K562 treated with DMSO at 1 percent for 24 hours (cell line): Measurements from ENCODE around the gene CBX7. TPM values are rescaled to one million over a fixed set of nuclear protein-coding genes. Genes with fewer than 3 reads are reported as not detected.

ENCODE experiments used
- total RNA-seq: library from RNA; unstranded; fragments of 300-600 nt; gene quantifications from 2 replicates; pipeline ENCODE4 v1.2.3, GENCODE V29; 2022; ENCODE audit warnings: low read depth; ENCODE audit not compliant: insufficient read depth

CBX7 gene
- total RNA-seq, result 7.4 and 9.1 TPM in 2 replicates

GRCh38 chr22:39152511-39153219 lies at the start of gene CBX7:
Gene CBX7 (minus strand): TSS chr22:39152680. CDS start chr22:39152444, 236 bp downstream.

GRCh38 chr22:39097098-39098020 lies 55.1 kb downstream of the CBX7 start, which contains the start of gene APOBEC3H:
Gene APOBEC3H (plus strand): TSS chr22:39097244. CDS start chr22:39100279, 3,035 bp downstream.

Other genes with a start within 250 kb of the CBX7 start
- gene APOBEC3A, start 195.1 kb downstream of the CBX7 start, total RNA-seq, result not detected in 2 replicates
- gene APOBEC3B, start 170.3 kb downstream of the CBX7 start, total RNA-seq, result 65.1 and 67.3 TPM in 2 replicates
- 44.4 and 50.0 TPM in 2 replicates for gene APOBEC3C, start 138.4 kb downstream of the CBX7 start, total RNA-seq
- 5.3 and 6.7 TPM in 2 replicates for gene APOBEC3D, start 131.6 kb downstream of the CBX7 start, total RNA-seq
- 4.4 TPM in 2 replicates for gene APOBEC3F, start 111.8 kb downstream of the CBX7 start, total RNA-seq
- gene APOBEC3G, start 75.4 kb downstream of the CBX7 start, total RNA-seq, result 9.4 and 10.8 TPM in 2 replicates
- not detected in 2 replicates for gene APOBEC3H, start 55.4 kb downstream of the CBX7 start, total RNA-seq
- gene PDGFB, start 92.3 kb upstream of the CBX7 start, total RNA-seq, result 0.36 and 0.69 TPM in 2 replicates
- gene RPL3, start 166.9 kb upstream of the CBX7 start, total RNA-seq, result 3,803 and 4,081 TPM in 2 replicates
- gene SYNGR1, start 197.3 kb upstream of the CBX7 start, total RNA-seq, result 19.3 and 35.8 TPM in 2 replicates
- 26.2 and 28.8 TPM in 2 replicates for gene TAB1, start 247.1 kb upstream of the CBX7 start, total RNA-seq